Measurements from ENCODE around the gene MAGEC3. TPM values are rescaled to one million over a fixed set of nuclear protein-coding genes. Genes with fewer than 3 reads are reported as not detected.

MAGEC3 gene, protein sequence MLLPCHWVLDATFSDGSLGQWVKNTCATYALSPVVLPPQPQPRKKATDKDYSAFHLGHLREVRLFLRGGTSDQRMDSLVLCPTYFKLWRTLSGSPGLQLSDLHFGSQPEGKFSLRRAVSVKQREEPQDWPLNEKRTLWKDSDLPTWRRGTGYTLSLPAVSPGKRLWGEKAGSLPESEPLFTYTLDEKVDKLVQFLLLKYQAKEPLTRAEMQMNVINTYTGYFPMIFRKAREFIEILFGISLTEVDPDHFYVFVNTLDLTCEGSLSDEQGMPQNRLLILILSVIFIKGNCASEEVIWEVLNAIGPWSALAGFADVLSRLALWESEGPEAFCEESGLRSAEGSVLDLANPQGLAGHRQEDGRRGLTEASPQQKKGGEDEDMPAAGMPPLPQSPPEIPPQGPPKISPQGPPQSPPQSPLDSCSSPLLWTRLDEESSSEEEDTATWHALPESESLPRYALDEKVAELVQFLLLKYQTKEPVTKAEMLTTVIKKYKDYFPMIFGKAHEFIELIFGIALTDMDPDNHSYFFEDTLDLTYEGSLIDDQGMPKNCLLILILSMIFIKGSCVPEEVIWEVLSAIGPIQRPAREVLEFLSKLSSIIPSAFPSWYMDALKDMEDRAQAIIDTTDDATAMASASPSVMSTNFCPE
- not detected in 2 replicates for total RNA-seq

DNA sequence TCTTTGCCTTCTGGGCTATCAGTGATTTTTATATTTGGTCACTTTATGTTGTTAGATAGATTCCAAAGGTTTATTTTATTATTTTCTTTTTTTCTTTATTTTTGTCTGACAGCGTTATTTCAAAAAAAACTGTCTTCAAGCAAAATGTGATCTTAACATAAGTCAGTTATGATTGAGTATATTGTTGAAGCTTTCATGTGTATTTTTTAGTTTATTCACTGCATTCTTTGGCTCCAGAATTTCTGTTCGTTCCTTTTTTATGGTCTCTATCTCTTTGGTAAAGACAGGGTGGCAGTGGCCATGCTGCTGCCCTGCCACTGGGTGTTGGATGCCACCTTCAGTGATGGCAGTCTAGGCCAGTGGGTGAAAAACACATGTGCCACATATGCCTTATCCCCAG, at the start of gene MAGEC3:
Gene MAGEC3, plus strand, starts transcription at position 301 of the 400 bp plus-strand sequence. Its CDS starts 0 bp downstream, at position 301.

DNA sequence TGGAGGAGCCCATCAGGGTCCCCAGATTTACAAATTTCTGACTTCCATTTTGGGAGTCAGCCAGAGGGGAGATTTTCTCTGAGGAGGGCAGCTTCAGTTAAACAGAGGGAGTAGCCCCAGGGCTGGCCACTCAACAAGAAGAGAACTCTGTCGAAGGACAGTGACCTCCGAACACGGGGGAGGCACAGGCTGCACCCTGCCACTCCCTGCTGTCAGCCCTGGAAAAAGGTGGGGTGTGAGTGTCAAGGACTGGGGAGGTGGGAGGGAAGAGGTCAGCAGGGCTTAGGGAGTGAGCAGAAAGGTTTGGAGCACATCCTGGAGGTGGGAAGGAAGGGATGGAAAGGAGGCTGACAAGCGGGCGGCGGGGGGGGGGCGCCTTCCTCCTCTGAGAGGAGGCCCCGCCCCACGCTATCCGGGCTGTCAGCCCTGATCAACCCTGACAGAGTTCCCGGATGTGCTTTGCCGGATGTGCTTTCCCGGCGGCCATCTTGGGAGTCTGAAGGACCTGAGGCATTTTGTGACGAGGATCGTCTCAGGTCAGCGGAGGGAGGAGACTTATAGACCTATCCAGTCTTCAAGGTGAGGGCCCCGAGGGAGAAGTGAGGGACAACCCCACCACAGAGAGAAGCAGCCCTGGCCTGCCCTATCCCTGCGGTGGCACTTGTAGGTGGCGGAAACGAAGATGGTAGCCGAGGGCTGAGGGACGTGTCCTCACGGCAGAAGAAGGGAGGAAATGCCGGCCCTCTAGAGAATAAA, 65.5 kb downstream of the MAGEC3 start, which contains the start of gene MAGEC1:
Gene MAGEC1, plus strand, starts transcription at position 495 of the 756 bp plus-strand sequence. CDS start 1,179 bp downstream, outside the sequence.

Other genes with a start within 250 kb of the MAGEC3 start
- not detected in 2 replicates for gene SPANXA2, start 248.6 kb upstream of the MAGEC3 start, total RNA-seq
- not detected in 2 replicates for gene SPANXD, start 139.6 kb upstream of the MAGEC3 start, total RNA-seq
- not detected in 2 replicates for gene MAGEC1, start 65.6 kb downstream of the MAGEC3 start, total RNA-seq